Measurements from ENCODE around the gene PTEN.

PTEN gene

DNA sequence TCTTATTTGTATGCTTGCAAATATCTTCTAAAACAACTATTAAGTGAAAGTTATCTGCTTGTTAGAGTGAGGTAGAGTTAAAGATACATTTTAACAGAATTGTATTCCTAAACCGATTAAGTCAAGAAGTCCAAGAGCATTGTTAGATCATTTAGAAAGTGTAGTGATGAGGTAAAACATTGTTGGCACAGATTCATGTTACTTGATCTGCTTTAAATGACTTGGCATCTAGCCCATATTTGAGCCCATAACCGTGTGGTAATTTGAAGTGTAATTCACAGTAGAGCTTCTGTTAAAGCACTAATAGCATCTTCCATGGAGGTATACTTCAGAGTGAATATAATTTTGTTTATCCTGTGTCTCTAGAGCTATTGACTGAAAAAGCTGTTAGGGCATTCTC, 62.1 kb downstream of the PTEN start:
- DNase-seq: peak; percentile 42

DNA sequence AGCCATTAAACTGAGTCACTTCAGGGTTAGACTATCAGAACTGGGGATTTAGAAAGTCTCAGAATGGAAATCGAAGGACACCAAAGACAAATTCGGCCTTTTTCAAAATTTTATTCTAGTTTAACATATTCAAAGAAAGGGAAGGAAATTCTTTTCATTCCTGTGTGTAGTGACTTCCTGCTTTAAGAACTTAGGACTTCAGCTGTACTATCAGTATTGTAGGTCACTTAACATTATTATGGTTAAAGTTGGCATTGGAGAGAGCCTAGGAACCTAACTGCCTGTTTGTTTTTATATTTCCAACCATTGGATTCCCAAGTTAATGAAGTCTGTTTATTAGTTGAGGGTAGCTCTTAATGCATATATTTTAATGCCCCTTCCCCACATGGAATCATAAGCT, 63.7 kb downstream of the PTEN start:
- no peak for DNase-seq

DNA sequence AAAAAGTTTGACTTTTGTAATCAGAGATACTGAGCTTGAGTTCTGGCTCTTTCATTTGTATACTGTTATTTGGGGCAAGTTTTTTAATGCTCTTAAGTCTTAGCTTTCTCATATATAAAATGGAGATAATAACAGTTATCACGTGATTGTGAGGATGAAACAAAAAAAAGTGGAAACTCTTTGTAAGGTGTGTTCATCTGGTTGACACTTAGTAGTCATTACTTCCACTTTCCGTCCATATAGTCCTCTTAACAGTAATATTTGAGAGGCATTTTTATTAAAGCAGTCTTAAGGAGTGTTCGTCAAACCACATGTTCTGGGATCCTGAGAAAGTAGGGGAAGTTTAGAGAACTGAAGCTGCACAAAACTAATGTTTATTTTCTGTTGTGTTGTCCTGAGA, 65.6 kb downstream of the PTEN start:
- DNase-seq: no peak

DNA sequence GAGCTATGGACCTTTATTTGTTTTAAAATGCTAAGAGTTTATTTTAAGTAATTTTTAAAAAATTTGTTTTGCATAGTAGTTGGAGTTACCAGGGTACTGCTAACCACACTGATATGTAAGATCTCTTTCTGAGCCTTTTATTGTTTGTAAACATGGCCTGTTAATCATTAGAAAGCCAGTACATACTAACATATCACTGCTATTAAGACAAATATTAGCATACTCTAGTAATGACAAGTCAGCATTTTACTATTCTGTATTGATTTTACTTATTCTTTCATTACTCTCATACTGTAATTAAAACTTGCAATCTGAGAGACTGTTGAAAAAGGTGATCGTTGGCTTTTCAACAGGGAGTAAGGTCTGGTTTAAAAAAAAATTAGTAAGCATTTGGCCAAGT, 66.7 kb downstream of the PTEN start:
- DNase-seq: no peak

DNA sequence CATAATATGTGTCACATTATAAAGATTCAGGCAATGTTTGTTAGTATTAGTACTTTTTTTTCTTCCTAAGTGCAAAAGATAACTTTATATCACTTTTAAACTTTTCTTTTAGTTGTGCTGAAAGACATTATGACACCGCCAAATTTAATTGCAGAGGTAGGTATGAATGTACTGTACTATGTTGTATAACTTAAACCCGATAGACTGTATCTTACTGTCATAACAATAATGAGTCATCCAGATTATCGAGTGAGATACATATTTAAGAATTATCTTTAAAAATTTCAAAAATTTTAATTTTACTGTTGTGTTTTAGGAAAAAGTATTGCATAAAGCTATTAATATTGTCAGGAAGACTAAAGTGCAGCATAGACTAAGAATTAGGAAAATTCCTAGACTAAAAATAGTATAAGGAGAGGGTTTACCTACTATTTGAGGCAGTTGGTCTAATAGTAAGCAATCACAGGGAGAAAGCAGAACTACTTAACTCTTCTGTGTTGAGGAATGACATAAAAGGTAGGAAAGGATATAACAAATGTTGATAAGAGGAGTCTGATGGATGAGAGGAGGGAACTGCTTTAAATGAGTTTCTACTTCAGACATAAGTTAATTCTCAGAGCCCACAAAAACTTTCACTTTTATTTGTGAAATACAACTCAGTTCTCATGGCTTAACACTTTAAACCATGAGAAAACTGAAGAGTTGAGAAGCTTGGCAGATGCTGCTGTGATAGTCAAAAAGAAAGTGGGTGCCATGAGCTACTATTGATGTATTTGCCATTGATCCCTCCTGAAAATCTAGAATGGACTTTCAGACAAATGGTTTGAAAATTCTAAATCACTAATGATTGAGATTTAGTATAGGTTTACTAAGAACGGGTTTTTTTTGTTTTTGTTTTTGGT, 67.8 kb downstream of the PTEN start:
- no peak for DNase-seq

- no peak for DNase-seq
These were observed 68.4 kb downstream of the PTEN start for GRCh38 chr10:87931836-87932230.

DNA sequence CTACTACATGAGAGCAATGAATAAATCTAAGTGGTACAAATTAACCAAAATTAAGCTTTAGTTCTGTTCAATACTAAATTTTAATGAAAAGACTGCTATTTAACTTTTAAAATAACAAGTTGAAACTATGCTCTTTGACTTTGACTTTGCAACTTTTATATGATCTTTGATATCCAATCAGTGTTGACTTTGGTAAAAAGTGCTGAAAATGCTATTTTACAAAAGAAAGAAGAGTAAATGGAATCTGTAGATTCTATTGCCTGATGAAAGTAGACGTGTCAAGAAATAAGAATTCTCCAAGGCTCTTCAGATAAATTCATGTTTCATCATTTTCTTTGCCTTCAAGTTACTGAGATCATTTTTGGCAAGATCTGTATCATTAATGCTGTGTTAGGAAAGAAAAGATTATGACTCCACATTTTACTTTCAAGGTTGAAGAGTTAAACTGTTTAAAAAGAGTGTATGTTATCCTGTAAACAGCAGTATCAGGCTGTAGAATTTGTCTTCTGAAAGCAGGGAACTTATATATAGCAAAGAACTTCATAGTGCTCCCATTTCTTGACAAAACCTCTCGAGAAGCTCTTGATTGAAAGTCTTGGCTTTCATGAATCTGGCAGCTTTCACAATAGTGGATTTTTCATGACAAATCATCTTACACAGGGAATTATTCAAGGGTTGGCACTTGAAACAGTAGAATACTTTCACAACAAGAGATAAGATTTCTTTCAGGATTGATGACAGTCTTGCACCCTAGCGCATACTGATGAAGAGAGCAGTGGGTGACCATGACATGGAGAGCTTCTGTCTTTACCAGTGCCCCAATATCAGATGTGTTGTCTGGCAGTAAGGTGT, 72.1 kb downstream of the PTEN start:
- no peak for DNase-seq

GRCh38 chr10:87940210-87940609, 76.8 kb downstream of the PTEN start:
- DNase-seq: no peak

DNA sequence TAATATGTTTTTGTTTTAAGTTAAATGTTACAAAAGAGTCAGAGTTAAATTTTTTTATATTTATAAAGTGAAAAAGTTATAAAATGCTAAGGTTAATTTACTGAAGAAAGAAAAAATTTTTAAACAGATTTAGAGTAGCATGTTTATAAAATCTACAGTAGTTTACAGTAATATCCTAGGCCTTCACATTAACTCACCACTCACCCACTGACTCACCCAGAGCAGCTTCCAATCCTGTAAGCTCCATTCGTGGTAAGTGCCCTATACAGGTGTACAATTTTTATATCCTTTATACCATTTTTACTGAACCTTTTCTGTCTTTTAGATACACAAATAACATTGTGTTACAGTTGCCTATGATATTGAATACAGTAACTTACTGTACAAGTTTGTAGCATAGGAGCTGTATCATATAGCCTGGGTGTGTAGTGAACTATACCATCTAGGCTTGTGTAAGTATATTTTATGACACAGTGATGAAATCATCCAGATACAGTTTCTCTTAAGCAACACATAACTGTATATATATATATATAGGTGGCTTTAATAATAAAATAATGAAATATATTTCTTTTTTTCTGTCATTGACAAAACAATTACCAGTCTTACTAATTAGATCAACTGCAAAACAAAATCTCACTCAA, 79.6 kb downstream of the PTEN start:
- no peak for DNase-seq

DNA sequence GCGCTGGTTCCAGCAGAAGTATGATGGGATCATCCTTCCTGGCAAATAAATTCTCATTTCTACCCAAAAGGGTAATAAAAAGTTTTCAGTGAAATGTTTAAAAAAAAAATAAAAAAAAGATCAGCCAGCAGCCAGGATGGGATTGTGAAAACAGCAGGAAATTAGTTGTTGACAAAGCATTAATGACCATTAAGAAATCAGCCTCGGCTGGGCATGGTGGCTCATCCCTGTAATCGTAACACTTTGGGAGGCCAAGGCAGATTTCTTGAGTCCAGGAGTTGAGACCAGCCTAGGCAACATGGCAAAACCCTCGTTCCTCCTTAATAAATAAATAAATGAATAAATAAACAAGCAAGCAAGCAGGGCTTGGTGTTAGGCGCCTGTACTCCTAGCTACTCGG, 82.6 kb downstream of the PTEN start:
- no peak for DNase-seq

GRCh38 chr10:87952612-87953011, 89.2 kb downstream of the PTEN start:
- no peak for DNase-seq

DNA sequence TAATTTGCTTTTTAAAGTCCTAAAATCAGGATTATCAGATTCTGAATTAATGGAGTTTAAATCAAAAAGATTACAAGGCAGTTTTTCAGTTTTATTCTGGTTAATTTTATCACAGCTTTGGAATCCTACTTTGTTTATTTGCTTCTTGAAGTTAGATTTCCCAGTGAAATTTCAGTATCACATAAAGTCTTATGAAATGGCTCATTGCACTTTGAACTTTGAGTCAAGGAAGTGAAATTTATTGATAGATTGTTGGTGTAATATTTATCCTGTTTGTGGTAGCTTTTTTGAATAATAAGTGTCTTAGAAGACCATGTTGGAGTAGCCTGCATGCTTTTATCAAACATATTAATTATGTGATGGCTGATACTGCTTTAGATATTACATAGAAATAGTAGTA, 92.6 kb downstream of the PTEN start:
- no peak for DNase-seq

- no peak for DNase-seq
These were observed 94.3 kb downstream of the PTEN start for GRCh38 chr10:87957702-87958101.

DNA sequence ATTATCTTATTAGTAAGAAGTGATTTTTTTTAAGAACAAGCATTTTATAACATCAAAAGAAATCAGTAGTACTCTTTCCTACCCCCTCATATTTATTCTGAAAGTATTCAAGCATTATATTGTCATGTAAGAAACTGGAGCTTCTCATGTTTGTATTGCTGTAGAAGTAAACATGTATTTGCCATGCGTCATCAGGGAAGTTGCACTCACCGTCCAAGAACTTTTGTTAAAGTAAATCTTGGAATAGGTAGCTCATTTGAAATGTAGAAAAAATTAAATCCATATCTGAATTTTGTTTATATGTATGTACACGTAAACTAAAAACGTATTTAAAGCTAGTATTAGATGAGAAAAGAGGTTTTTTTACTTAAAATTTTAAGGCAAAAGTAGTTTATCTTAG, 96.8 kb downstream of the PTEN start:
- no peak for DNase-seq

DNA sequence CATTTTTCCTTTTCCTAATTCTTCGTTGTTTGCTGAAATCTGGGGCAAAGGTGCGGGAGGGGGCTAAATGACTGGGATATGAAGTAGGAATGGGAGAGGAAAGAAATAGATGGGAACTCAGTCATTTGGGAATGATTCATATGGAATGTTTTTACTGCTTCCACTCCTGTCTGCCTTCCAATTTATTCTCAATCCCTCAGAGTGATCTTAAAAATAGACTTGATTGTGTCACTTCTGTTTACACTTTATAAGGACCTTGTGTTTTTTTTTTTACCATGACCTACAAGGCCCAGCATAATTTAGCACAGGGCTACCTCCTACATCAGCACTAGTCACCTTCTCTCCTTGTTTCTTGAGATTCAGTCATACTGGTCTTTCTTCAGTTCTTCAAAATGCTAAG, 97.9 kb downstream of the PTEN start:
- no peak for DNase-seq

GRCh38 chr10:87966459-87966858, 103.0 kb downstream of the PTEN start:
- no peak for DNase-seq

GRCh38 chr10:87973635-87974034, 110.2 kb downstream of the PTEN start:
- no peak for DNase-seq

- DNase-seq: no peak
These were observed 110.7 kb downstream of the PTEN start for GRCh38 chr10:87974130-87974529.

DNA sequence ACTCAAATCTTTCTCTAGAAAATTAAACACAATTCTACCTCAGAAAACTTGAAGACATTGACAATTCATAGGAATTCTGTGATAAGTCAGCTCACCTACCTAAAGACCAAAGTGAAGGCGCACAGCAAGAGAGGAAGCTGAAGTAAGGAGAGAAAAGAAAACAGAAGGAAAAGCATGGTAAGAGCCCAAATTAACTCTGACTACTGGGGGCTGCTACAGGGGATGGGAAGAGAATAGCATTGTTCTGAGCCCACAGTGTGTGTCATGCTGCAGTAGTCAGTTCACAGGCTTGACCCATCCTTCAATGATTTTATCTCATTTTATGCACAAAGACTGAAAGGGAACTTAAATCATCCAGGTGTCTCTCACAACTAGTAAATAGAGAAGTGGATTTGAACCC, 111.3 kb downstream of the PTEN start:
- DNase-seq: no peak

- DNase-seq: no peak
These were observed 112.8 kb downstream of the PTEN start for GRCh38 chr10:87976101-87976743.

- no peak for DNase-seq
These were observed 114.7 kb downstream of the PTEN start for GRCh38 chr10:87978166-87978565.

- DNase-seq: no peak
These were observed 116.4 kb downstream of the PTEN start for GRCh38 chr10:87979847-87980246.

- no peak for DNase-seq
These were observed 120.3 kb downstream of the PTEN start for GRCh38 chr10:87983716-87984115.

Measured in NCI-H1092 (cell line).